ENCODE measurements around the gene STOX2. TPM values are rescaled to one million over a fixed set of nuclear protein-coding genes. Genes with fewer than 3 reads are reported as not detected.

Gene STOX2
- total and polyA plus RNA-seq, 2 of the 8 experiments (the other 6 are each of a cell fraction or from before 2014, with no cell fraction given): 5.5 to 20.0 TPM

GRCh38 chr4:183903021-183903760 is 1.9 kb upstream of the STOX2 start (continued):
- TF ChIP-seq GTF2F1 (IDR thresholded peaks at IDR 0.05; ENCODE audit: borderline replicate concordance, low read depth, low read length): no peak
- TF ChIP-seq E2F6 (IDR thresholded peaks at IDR 0.05): no peak
